ENCODE measurements around the gene NSD1.

Gene NSD1

GRCh38 chr5:177183766-177184360 lies 50.3 kb downstream of the NSD1 start:
- Histone ChIP-seq H3K4me3 (ENCODE audit: low read depth, low read length) (no peak overlapping the region), H3K27ac (ENCODE audit: low read depth, low read length) (no peak overlapping the region), H3K4me1 (ENCODE audit: control insufficient read depth, insufficient read depth, low read length) (no peaks in the 10 kb centered on the region; the same call in 1 of the 2 replicates), H3K27me3 (ENCODE audit: control insufficient read depth, insufficient read depth, low read length) (no peaks in the 10 kb centered on the region), H3K9me3 (ENCODE audit: control insufficient read depth, insufficient read depth, low read depth, low read length) (no peaks in the 10 kb centered on the region), H3K9ac (ENCODE audit: low read length) (no peak overlapping the region), H3K36me3 (ENCODE audit: control insufficient read depth, insufficient read depth, low read length) (peaks cover 17% of the 10 kb centered on the region)

DNA sequence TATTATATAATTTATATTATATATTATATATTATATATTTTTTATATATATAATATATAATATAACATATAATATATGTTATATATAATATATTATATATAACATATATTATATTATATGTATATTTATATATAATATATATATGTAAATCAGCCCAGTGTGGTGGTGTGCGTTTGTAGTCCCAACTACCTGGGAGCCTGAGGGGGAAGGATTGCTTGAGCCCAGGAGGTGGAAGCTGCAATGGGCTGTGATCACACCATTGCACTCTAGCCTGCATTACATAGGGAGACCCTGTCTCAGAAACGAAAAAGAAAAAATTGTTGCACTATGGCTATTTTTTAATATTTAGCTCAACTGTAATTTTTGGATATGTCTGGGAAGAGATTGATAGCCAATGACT lies 52.4 kb downstream of the NSD1 start:
- no peaks in the 10 kb centered on the region for H3K9me3 ChIP-seq (ENCODE audit: control insufficient read depth, insufficient read depth, low read depth, low read length)
- no peak overlapping the region for H3K4me3 ChIP-seq (ENCODE audit: low read depth, low read length)
- no peak overlapping the region for H3K9ac ChIP-seq (ENCODE audit: low read length)
- H3K4me1 ChIP-seq (ENCODE audit: control insufficient read depth, insufficient read depth, low read length) = no peaks in the 10 kb centered on the region; the same call in 1 of the 2 replicates
- H3K36me3 ChIP-seq (ENCODE audit: control insufficient read depth, insufficient read depth, low read length) = peaks cover 16% of the 10 kb centered on the region
- H3K27me3 ChIP-seq (ENCODE audit: control insufficient read depth, insufficient read depth, low read length) = no peaks in the 10 kb centered on the region
- H3K27ac ChIP-seq (ENCODE audit: low read depth, low read length) = no peak overlapping the region

- H3K4me3 ChIP-seq (ENCODE audit: low read depth, low read length) = no peak overlapping the region
- no peaks in the 10 kb centered on the region for H3K9me3 ChIP-seq (ENCODE audit: control insufficient read depth, insufficient read depth, low read depth, low read length)
- no peaks in the 10 kb centered on the region; the same call in 1 of the 2 replicates for H3K4me1 ChIP-seq (ENCODE audit: control insufficient read depth, insufficient read depth, low read length)
- no peak overlapping the region for H3K27ac ChIP-seq (ENCODE audit: low read depth, low read length)
- no peak overlapping the region for H3K9ac ChIP-seq (ENCODE audit: low read length)
- H3K27me3 ChIP-seq (ENCODE audit: control insufficient read depth, insufficient read depth, low read length) = no peaks in the 10 kb centered on the region
- peaks cover 14% of the 10 kb centered on the region for H3K36me3 ChIP-seq (ENCODE audit: control insufficient read depth, insufficient read depth, low read length)
Measured at GRCh38 chr5:177186645-177187044, 53.1 kb downstream of the NSD1 start.

DNA sequence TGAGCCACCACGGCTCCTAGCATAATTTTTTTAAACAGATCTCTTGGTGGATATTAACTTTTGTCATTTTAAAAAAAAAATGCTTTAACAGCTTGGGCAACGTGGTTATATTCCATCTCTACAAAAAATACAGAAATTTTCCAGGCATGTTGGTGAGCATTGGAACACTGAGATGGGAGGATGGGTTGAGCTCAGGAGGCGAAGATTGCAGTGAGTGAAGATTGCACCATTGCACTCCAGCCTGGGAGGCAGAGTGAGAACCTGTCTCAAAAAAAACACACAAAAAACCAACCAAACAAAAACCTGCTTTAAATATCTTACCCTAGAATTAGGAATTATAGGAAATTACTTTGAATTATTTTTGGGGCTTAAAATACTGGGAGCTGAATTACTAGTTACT lies 55.2 kb downstream of the NSD1 start:
- Histone ChIP-seq H3K27ac (ENCODE audit: low read depth, low read length) (no peak overlapping the region), H3K9ac (ENCODE audit: low read length) (no peak overlapping the region), H3K9me3 (ENCODE audit: control insufficient read depth, insufficient read depth, low read depth, low read length) (no peaks in the 10 kb centered on the region), H3K4me1 (ENCODE audit: control insufficient read depth, insufficient read depth, low read length) (no peaks in the 10 kb centered on the region; the same call in 1 of the 2 replicates), H3K36me3 (ENCODE audit: control insufficient read depth, insufficient read depth, low read length) (peaks cover 33% of the 10 kb centered on the region), H3K27me3 (ENCODE audit: control insufficient read depth, insufficient read depth, low read length) (no peaks in the 10 kb centered on the region), H3K4me3 (ENCODE audit: low read depth, low read length) (no peak overlapping the region)

GRCh38 chr5:177189416-177189815 lies 55.8 kb downstream of the NSD1 start:
- Histone ChIP-seq H3K27me3 (ENCODE audit: control insufficient read depth, insufficient read depth, low read length) (no peaks in the 10 kb centered on the region), H3K4me1 (ENCODE audit: control insufficient read depth, insufficient read depth, low read length) (no peaks in the 10 kb centered on the region; the same call in 1 of the 2 replicates), H3K36me3 (ENCODE audit: control insufficient read depth, insufficient read depth, low read length) (peaks cover 37% of the 10 kb centered on the region), H3K9me3 (ENCODE audit: control insufficient read depth, insufficient read depth, low read depth, low read length) (no peaks in the 10 kb centered on the region), H3K9ac (ENCODE audit: low read length) (no peak overlapping the region), H3K4me3 (ENCODE audit: low read depth, low read length) (no peak overlapping the region), H3K27ac (ENCODE audit: low read depth, low read length) (0 out of 2 replicates have a peak overlapping the region, but pooled peaks have one; percentile 8)

DNA sequence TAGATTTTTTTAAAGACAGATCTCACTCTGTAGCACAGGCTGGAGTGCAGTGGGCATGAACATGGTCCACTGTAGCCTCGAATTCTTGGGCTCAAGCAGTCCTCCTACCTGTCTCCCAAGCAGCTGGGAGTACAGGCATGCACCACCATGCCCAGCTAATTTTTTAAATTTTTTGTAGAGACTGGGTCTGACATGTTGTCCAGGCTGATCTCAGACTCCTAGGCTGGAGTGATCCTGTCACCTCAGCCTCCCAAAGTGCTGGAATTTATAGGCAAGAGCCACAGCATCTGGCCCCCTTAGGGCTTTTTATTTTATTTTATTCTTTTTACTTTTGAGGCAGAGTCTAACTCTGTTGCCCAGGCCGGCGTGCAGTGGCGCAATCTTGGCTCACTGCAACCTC lies 56.4 kb downstream of the NSD1 start:
- Histone ChIP-seq H3K36me3 (ENCODE audit: control insufficient read depth, insufficient read depth, low read length) (peaks cover 40% of the 10 kb centered on the region), H3K9me3 (ENCODE audit: control insufficient read depth, insufficient read depth, low read depth, low read length) (no peaks in the 10 kb centered on the region), H3K9ac (ENCODE audit: low read length) (no peak overlapping the region), H3K27ac (ENCODE audit: low read depth, low read length) (no peak overlapping the region), H3K4me3 (ENCODE audit: low read depth, low read length) (no peak overlapping the region), H3K4me1 (ENCODE audit: control insufficient read depth, insufficient read depth, low read length) (no peaks in the 10 kb centered on the region), H3K27me3 (ENCODE audit: control insufficient read depth, insufficient read depth, low read length) (no peaks in the 10 kb centered on the region)

- H3K9ac ChIP-seq (ENCODE audit: low read length) = no peak overlapping the region
- no peaks in the 10 kb centered on the region for H3K27me3 ChIP-seq (ENCODE audit: control insufficient read depth, insufficient read depth, low read length)
- H3K9me3 ChIP-seq (ENCODE audit: control insufficient read depth, insufficient read depth, low read depth, low read length) = no peaks in the 10 kb centered on the region
- no peak overlapping the region for H3K4me3 ChIP-seq (ENCODE audit: low read depth, low read length)
- no peak overlapping the region for H3K27ac ChIP-seq (ENCODE audit: low read depth, low read length)
- H3K36me3 ChIP-seq (ENCODE audit: control insufficient read depth, insufficient read depth, low read length) = peaks cover 63% of the 10 kb centered on the region
- H3K4me1 ChIP-seq (ENCODE audit: control insufficient read depth, insufficient read depth, low read length) = no peaks in the 10 kb centered on the region
Measured at GRCh38 chr5:177194268-177194667, 60.7 kb downstream of the NSD1 start.

DNA sequence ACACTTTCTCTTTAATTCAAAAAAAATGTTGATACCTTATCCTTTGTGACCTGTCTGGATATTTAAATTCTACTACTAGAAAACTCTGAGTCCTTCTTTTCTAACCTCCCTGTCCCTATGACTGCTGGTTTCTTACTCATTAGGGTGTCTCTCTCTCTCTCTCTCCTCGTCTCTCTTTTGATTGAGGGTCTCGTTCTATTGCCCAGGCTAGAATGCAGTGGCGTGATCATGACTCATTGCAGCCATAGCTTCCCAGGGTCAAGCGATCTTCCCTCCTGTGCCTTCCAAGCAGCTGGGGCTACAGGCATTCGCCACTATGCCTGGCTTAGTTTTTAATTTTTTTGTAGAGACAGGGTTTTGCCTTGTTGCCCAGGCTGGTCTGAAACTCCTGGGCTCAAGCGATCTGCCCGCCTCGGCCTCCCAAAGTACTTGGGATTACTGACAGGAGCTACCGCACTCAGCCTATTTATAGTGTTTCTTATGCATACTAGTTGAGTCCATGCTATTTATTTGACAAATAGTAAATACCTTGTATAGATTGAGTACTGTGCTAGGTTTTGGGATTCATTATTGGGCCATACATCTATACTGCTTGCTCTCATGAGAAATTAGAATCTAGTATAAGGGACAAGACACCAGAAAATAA lies 61.9 kb downstream of the NSD1 start:
- H3K9ac ChIP-seq (ENCODE audit: low read length) = no peak overlapping the region
- H3K36me3 ChIP-seq (ENCODE audit: control insufficient read depth, insufficient read depth, low read length) = peaks cover 74% of the 10 kb centered on the region
- no peaks in the 10 kb centered on the region for H3K27me3 ChIP-seq (ENCODE audit: control insufficient read depth, insufficient read depth, low read length)
- H3K4me1 ChIP-seq (ENCODE audit: control insufficient read depth, insufficient read depth, low read length) = no peaks in the 10 kb centered on the region
- no peak overlapping the region for H3K27ac ChIP-seq (ENCODE audit: low read depth, low read length)
- no peak overlapping the region for H3K4me3 ChIP-seq (ENCODE audit: low read depth, low read length)
- no peaks in the 10 kb centered on the region for H3K9me3 ChIP-seq (ENCODE audit: control insufficient read depth, insufficient read depth, low read depth, low read length)

DNA sequence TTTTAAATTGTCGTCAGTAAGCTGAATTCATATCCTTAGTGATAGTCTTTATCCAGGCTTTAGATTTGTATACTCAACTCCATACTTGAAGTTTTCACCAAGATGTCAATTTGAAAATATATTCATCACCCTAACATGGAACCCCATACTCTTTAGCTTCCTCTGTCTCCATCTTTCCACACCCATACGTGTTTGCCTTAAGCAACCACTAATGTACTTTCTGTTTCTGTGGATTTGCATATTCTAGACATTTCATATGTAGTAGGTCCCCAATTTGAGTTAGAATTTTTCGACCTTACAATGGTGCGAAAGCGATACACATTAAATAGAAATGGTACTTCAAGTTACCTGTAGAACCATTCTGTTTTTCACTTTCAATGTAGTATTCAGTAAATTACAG lies 65.2 kb downstream of the NSD1 start:
- Histone ChIP-seq H3K9ac (ENCODE audit: low read length) (no peak overlapping the region), H3K9me3 (ENCODE audit: control insufficient read depth, insufficient read depth, low read depth, low read length) (no peaks in the 10 kb centered on the region), H3K36me3 (ENCODE audit: control insufficient read depth, insufficient read depth, low read length) (peaks cover 79% of the 10 kb centered on the region), H3K27ac (ENCODE audit: low read depth, low read length) (no peak overlapping the region), H3K27me3 (ENCODE audit: control insufficient read depth, insufficient read depth, low read length) (no peaks in the 10 kb centered on the region), H3K4me3 (ENCODE audit: low read depth, low read length) (no peak overlapping the region), H3K4me1 (ENCODE audit: control insufficient read depth, insufficient read depth, low read length) (no peaks in the 10 kb centered on the region)

- Histone ChIP-seq H3K4me3 (ENCODE audit: low read depth, low read length) (no peak overlapping the region), H3K27me3 (ENCODE audit: control insufficient read depth, insufficient read depth, low read length) (no peaks in the 10 kb centered on the region), H3K9me3 (ENCODE audit: control insufficient read depth, insufficient read depth, low read depth, low read length) (no peaks in the 10 kb centered on the region), H3K27ac (ENCODE audit: low read depth, low read length) (no peak overlapping the region), H3K36me3 (ENCODE audit: control insufficient read depth, insufficient read depth, low read length) (peaks cover 80% of the 10 kb centered on the region), H3K9ac (ENCODE audit: low read length) (no peak overlapping the region), H3K4me1 (ENCODE audit: control insufficient read depth, insufficient read depth, low read length) (no peaks in the 10 kb centered on the region)
Measured at GRCh38 chr5:177204281-177204680, 70.7 kb downstream of the NSD1 start.

- Histone ChIP-seq H3K9ac (ENCODE audit: low read length) (no peak overlapping the region), H3K9me3 (ENCODE audit: control insufficient read depth, insufficient read depth, low read depth, low read length) (no peaks in the 10 kb centered on the region), H3K27ac (ENCODE audit: low read depth, low read length) (no peak overlapping the region), H3K36me3 (ENCODE audit: control insufficient read depth, insufficient read depth, low read length) (peaks cover 85% of the 10 kb centered on the region), H3K4me3 (ENCODE audit: low read depth, low read length) (no peak overlapping the region), H3K27me3 (ENCODE audit: control insufficient read depth, insufficient read depth, low read length) (no peaks in the 10 kb centered on the region), H3K4me1 (ENCODE audit: control insufficient read depth, insufficient read depth, low read length) (no peaks in the 10 kb centered on the region)
Measured at GRCh38 chr5:177209610-177210009, 76.0 kb downstream of the NSD1 start.

Data from HUES6 (cell line).